A549 (cell line): Measurements from ENCODE around the gene NOSIP. TPM values are rescaled to one million over a fixed set of nuclear protein-coding genes. Genes with fewer than 3 reads are reported as not detected.

ENCODE experiments used
- ATAC-seq, 2 experiments: fragments of 200-7000 bp in 1 of 2; fragments of >200 bp in 1 of 2; cut with Nextera tagmentation in 1 of 2; cut with Tn5 transposase in 1 of 2; 3 replicates each; pipeline versions ENCODE4 v1.8.0 to v1.9.1; 2018 to 2020; ENCODE audit warnings: mild to moderate bottlenecking in 1 of 2, moderate library complexity in 1 of 2
- CTCF ChIA-PET: fragments of 300-600 bp; sonication (Branson Sonifier 250); formaldehyde crosslinking; extraction: SDS; loops from one replicate; lab custom pipeline; 2021; ENCODE audit warnings: antibody characterized with exemption, inconsistent platforms; lab: Yijun Ruan, JAX
- POLR2A ChIA-PET: fragments of 350-600 bp; formaldehyde crosslinking; extraction: SDS; loops from one replicate; lab custom pipeline; 2021; ENCODE audit warnings: antibody characterized with exemption, inconsistent platforms; lab: Yijun Ruan, JAX
- DNase-seq, 2 experiments: peaks; one replicate each; pipeline versions ENCODE4 v3.0.0 to v3.0.0-alpha.2; 2011 to 2016; ENCODE audit warnings: low read depth in 1 of 2, low spot score in 1 of 2
- FAIRE-seq: peaks from 2 replicates; lab custom pipeline; 2011; peaks lifted over from hg19 to GRCh38; lab: Jason Lieb, UNC
- H3K27ac ChIP-seq, 2 experiments: fragments of >200 bp; sonication (Bioruptor Twin); formaldehyde crosslinking; 3 replicates each; pipeline ENCODE4 v1.5.1; 2016 to 2017
- H3K4me1 ChIP-seq: fragments of >200 bp; sonication (Bioruptor Twin); formaldehyde crosslinking; 3 replicates; pipeline ENCODE4 v1.6.1; 2016
- H3K4me2 ChIP-seq: fragments of >200 bp; sonication (Bioruptor Twin); formaldehyde crosslinking; 3 replicates; pipeline ENCODE4 v1.6.1; 2016
- H3K4me3 ChIP-seq: fragments of >200 bp; sonication (Bioruptor Twin); formaldehyde crosslinking; 3 replicates; pipeline ENCODE4 v1.5.1; 2016
- H3K9me3 ChIP-seq: fragments of >200 bp; sonication (Bioruptor Twin); formaldehyde crosslinking; 3 replicates; pipeline ENCODE4 v1.6.1; 2016
- ATOH8 ChIP-seq: fragments of 250-450 bp; sonication (Bioruptor Pico); IDR thresholded peaks from 2 replicates; pipeline ENCODE4 v1.5.0; 2020; ENCODE audit warnings: low read depth, mild to moderate bottlenecking, moderate library complexity
- CBX2 ChIP-seq: fragments of 200-600 bp; sonication (generic); IDR thresholded peaks from 2 replicates; pipeline ENCODE4 v1.6.1; 2016; ENCODE audit warnings: low read depth, mild to moderate bottlenecking, borderline replicate concordance
- CHD2 ChIP-seq: fragments of 150-350 bp; IDR thresholded peaks from 2 replicates; pipeline ENCODE4 v1.6.1; 2014; ENCODE audit warnings: low read length; ENCODE audit not compliant: partially characterized antibody
- CTCF ChIP-seq: fragments of >200 bp; sonication (Bioruptor Twin); formaldehyde crosslinking; IDR thresholded peaks from 3 replicates; pipeline ENCODE4 v1.5.1; 2016
- EHMT2 ChIP-seq: fragments of 200-600 bp; sonication (generic); IDR thresholded peaks from 2 replicates; pipeline ENCODE4 v1.6.1; 2016; ENCODE audit warnings: antibody characterized with exemption, low read depth, mild to moderate bottlenecking, moderate library complexity
- ESRRA ChIP-seq: fragments of 150-350 bp; IDR thresholded peaks from 2 replicates; pipeline ENCODE4 v1.6.1; 2014; ENCODE audit warnings: mild to moderate bottlenecking, low read length, borderline replicate concordance
- FOSB ChIP-seq: fragments of 250-450 bp; sonication (Bioruptor Pico); IDR thresholded peaks from 2 replicates; pipeline ENCODE4 v1.5.0; 2020; ENCODE audit warnings: mild to moderate bottlenecking, moderate library complexity
- FOSL2 ChIP-seq, 2 experiments: fragments of 450-650 bp in 1 of 2; fragments of >200 bp in 1 of 2; sonication (Bioruptor Twin) in 1 of 2; formaldehyde crosslinking; IDR thresholded peaks; 2 replicates each; pipeline versions ENCODE4 v1.5.0 to v1.6.1; 2016 to 2020; ENCODE audit warnings: mild to moderate bottlenecking in 1 of 2, moderate library complexity in 1 of 2
- HDAC2 ChIP-seq: fragments of 200-600 bp; sonication (generic); IDR thresholded peaks from 2 replicates; pipeline ENCODE4 v1.6.1; 2016
- HOXA7 ChIP-seq: fragments of 250-450 bp; sonication (Bioruptor Pico); IDR thresholded peaks from 2 replicates; pipeline ENCODE4 v1.5.0; 2020; ENCODE audit warnings: mild to moderate bottlenecking, moderate library complexity
- JUNB ChIP-seq: fragments of >200 bp; sonication (Bioruptor Twin); formaldehyde crosslinking; IDR thresholded peaks from 2 replicates; pipeline ENCODE4 v1.6.1; 2016
- KDM1A ChIP-seq: fragments of 200-600 bp; sonication (generic); IDR thresholded peaks from 2 replicates; pipeline ENCODE4 v1.6.1; 2016; ENCODE audit warnings: low read depth, mild to moderate bottlenecking
- KDM5A ChIP-seq: fragments of 200-600 bp; sonication (generic); IDR thresholded peaks from 2 replicates; pipeline ENCODE4 v1.6.1; 2016; ENCODE audit warnings: antibody characterized with exemption, mild to moderate bottlenecking
- POLR2A ChIP-seq: IDR thresholded peaks from 2 replicates; pipeline ENCODE4 v1.6.1; 2012; ENCODE audit warnings: mild to moderate bottlenecking, low read length
- RCOR1 ChIP-seq: fragments of 150-350 bp; IDR thresholded peaks from 2 replicates; pipeline ENCODE4 v1.6.1; 2014; ENCODE audit warnings: antibody characterized with exemption, low read length, low read depth
- REST ChIP-seq: fragments of 200-600 bp; sonication (generic); IDR thresholded peaks from 2 replicates; pipeline ENCODE4 v1.6.1; 2016; ENCODE audit warnings: antibody characterized with exemption, mild to moderate bottlenecking, moderate library complexity
- SMC3 ChIP-seq: fragments of >200 bp; sonication (Bioruptor Twin); formaldehyde crosslinking; IDR thresholded peaks from 3 replicates; pipeline ENCODE4 v1.6.1; 2018; ENCODE audit warnings: inconsistent platforms
- TFCP2L1 ChIP-seq: fragments of 250-450 bp; sonication (Bioruptor Pico); IDR thresholded peaks from 2 replicates; pipeline ENCODE4 v1.5.0; 2021; ENCODE audit warnings: mild to moderate bottlenecking
- ZSCAN20 ChIP-seq: fragments of 250-450 bp; sonication (Bioruptor Pico); IDR thresholded peaks from 2 replicates; pipeline ENCODE4 v1.8.0; 2022; ENCODE audit warnings: mild to moderate bottlenecking, moderate library complexity
- WGBS: methylation state at CpG from one replicate; pipeline ENCODE4 v1.1.6; 2017; ENCODE audit errors: missing lambda C conversion rate; 5-methylcytosine and 5-hydroxymethylcytosine counted together
- polyA plus RNA-seq, 4 experiments: library from polyadenylated mRNA; depleted of rRNA in 3 of 4; stranded (reverse); fragments of >200 nt; fragmentation: RNase III in 1 of 4; extraction: RNeasy Plus Mini Kit Qiagen cat#74134 plus additional on column Dnase treatment in 1 of 4; gene quantifications; 2 replicates in 3 of 4; 3 replicates in 1 of 4; pipeline ENCODE4 v1.2.3, GENCODE V29; 2011 to 2017
- TF ChIP-seq, protein P1 (sequence below): IDR thresholded peaks from 2 replicates; pipeline ENCODE4 v1.6.1; 2012
- TF ChIP-seq, protein P2 (sequence below): fragments of >200 bp; sonication (Bioruptor Twin); formaldehyde crosslinking; IDR thresholded peaks from 2 replicates; pipeline ENCODE4 v1.6.1; 2016

NOSIP gene
- polyA plus RNA-seq, 2 of the 4 experiments (the other 2 are of a cell fraction) = 49.0 to 101 TPM

DNA sequence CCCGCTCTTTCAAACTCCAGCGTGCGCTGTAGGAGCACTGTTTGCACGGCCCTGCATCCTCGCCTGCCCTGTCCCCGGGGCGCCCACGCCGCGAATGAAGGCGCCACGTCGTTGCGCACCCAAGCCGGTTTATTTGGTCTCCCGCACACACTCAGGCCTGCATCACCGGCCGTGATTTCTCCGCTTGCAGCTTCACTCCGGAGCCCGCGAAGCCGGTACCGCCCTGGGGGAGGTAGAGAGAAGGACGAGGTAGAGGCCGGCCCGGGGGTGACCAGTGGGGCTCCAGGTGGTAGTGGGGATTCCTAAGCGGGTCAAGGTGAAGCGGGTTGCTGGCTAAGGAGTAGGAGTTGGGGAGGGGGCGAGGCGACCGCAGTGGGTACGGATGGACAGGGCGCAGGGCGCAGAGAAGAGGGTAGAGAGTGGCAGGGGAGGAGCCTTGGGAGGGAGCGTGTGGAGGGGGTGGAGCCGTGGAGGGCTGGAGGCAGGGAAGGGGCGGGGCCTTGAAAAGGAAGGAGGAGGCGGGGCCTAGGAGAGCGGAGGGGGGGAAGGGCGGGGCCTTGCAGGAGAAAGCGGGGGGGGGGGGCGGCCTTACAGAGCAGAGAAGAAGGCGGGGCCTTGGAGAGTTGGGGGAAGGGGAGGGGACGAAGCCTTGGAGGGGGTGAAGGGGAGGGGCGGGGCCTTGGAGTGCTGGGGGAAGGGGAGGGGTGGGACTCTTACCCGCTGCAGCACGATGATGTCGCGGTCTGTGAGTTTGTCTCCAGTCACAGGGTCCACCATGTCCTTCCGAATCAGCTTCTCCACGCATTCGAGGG, 24.6 kb downstream of the NOSIP start:
- Histone ChIP-seq H3K4me1 (no peaks in the 10 kb centered on the region; the same call in 1 of the 3 replicates), H3K27ac (no peak overlapping the region)
- 98% methylated on average over 42 of the region's 53 CpGs for WGBS
- FAIRE-seq (no peak), ATAC-seq (peak; percentile 48 to 77; a peak in 4 of 6 replicates)
- no peak for TF ChIP-seq HOXA7 (CRISPR knock-in tag)
- TF ChIP-seq, protein P1, sequence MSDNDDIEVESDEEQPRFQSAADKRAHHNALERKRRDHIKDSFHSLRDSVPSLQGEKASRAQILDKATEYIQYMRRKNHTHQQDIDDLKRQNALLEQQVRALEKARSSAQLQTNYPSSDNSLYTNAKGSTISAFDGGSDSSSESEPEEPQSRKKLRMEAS = no peak
- no peak for TF ChIP-seq RCOR1
- TF ChIP-seq ATOH8 = no peak
- no peak for TF ChIP-seq POLR2A
- TF ChIP-seq REST = no peak
- TF ChIP-seq FOSL2 (IDR thresholded peaks at IDR 0.05) = no peak
- TF ChIP-seq FOSL2 (CRISPR knock-in tag; IDR thresholded peaks at IDR 0.05) = no peak
- TF ChIP-seq SMC3 = no peak
- no peak for TF ChIP-seq CHD2
- TF ChIP-seq KDM5A = no peak
- TF ChIP-seq EHMT2 = no peak
- no peak for TF ChIP-seq ESRRA
- TF ChIP-seq, all 56 proteins: peak for 0
- POLR2A ChIA-PET = interaction anchor here (0.6 kb wide), 1 partner anchor 10 kb away, joined by 7 read pairs; no protein-coding TSS in a partner anchor
- CTCF ChIA-PET = interaction anchor here (13.0 to 19.1 kb wide), 2 partner anchors 7 to 21 kb away, joined by 210 to 426 read pairs; partner anchors contain the start of genes NOSIP and PRRG2
- H3K4me3 ChIP-seq = no peak overlapping the region
- H3K4me2 ChIP-seq = no peak overlapping the region
- H3K9me3 ChIP-seq = no peaks in the 10 kb centered on the region
- peak; percentile 72 to 76 for DNase-seq

- FAIRE-seq = no peak
- POLR2A ChIA-PET = interaction anchor here (0.6 kb wide), 1 partner anchor 9 kb away, joined by 7 read pairs; no protein-coding TSS in a partner anchor
Measured at GRCh38 chr19:49554701-49555181, 25.6 kb downstream of the NOSIP start.

GRCh38 chr19:49553451-49554271, 26.7 kb downstream of the NOSIP start:
- Histone ChIP-seq H3K4me3 (no peak overlapping the region), H3K4me1 (no peaks in the 10 kb centered on the region; the same call in 1 of the 3 replicates), H3K27ac (no peak overlapping the region), H3K4me2 (no peak overlapping the region), H3K9me3 (no peaks in the 10 kb centered on the region)
- WGBS = 77% methylated on average over 10 of the region's 10 CpGs
- DNase-seq = no peak
- ChIA-PET POLR2A (no interaction called here), CTCF (interaction anchor here (0.6 to 19.1 kb wide), 8 partner anchors 8 to 337 kb away, joined by 3 to 426 read pairs (median 4); partner anchors contain the start of genes NOSIP, PRRG2 and RRAS)
- ATAC-seq = peak; percentile 21 to 30; a peak in 3 of 6 replicates
- no peak for FAIRE-seq
- no peak for TF ChIP-seq CTCF
- TF ChIP-seq ESRRA = no peak
- TF ChIP-seq CBX2 = no peak
- TF ChIP-seq KDM1A = no peak
- TF ChIP-seq HDAC2 = no peak
- TF ChIP-seq ZSCAN20 (CRISPR knock-in tag) = no peak
- TF ChIP-seq FOSB = no peak
- TF ChIP-seq ATOH8 = no peak
- no peak for TF ChIP-seq JUNB
- no peak for TF ChIP-seq CHD2
- TF ChIP-seq, protein P2, sequence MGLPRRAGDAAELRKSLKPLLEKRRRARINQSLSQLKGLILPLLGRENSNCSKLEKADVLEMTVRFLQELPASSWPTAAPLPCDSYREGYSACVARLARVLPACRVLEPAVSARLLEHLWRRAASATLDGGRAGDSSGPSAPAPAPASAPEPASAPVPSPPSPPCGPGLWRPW = no peak

More at GRCh38 chr19:49554701-49555181, 25.6 kb downstream of the NOSIP start:
- no peak for DNase-seq
- WGBS = 94% methylated on average over 17 of the region's 17 CpGs
- H3K27ac ChIP-seq = no peak overlapping the region
- no peak for TF ChIP-seq TFCP2L1 (CRISPR knock-in tag)
- TF ChIP-seq, all 56 proteins: peak for 0
- no peak overlapping the region for H3K4me2 ChIP-seq
- ATAC-seq = no peak
- no peaks in the 10 kb centered on the region for H3K9me3 ChIP-seq
- no peak overlapping the region for H3K4me3 ChIP-seq
- no peaks in the 10 kb centered on the region; the same call in 1 of the 3 replicates for H3K4me1 ChIP-seq
- CTCF ChIA-PET = interaction anchor here (0.5 to 19.1 kb wide), 3 partner anchors 7 to 1592 kb away, joined by 3 to 426 read pairs (median 210); partner anchors contain the start of genes NOSIP and PRRG2
